ENCODE results near the gene SRRM2. TPM values are rescaled to one million over a fixed set of nuclear protein-coding genes. Genes with fewer than 3 reads are reported as not detected.

The SRRM2 gene
- total RNA-seq, 1 donor from 2014 or later = 30.5 TPM

GRCh38 chr16:2763173-2763572 lies 10.7 kb downstream of the SRRM2 start:
- DNase-seq (ENCODE audit: low read depth) (no peak), FAIRE-seq (no peak)
- H3K4me3 ChIP-seq (ENCODE audit: low read depth, low read length) = no peak overlapping the region
- TF ChIP-seq, protein P1, sequence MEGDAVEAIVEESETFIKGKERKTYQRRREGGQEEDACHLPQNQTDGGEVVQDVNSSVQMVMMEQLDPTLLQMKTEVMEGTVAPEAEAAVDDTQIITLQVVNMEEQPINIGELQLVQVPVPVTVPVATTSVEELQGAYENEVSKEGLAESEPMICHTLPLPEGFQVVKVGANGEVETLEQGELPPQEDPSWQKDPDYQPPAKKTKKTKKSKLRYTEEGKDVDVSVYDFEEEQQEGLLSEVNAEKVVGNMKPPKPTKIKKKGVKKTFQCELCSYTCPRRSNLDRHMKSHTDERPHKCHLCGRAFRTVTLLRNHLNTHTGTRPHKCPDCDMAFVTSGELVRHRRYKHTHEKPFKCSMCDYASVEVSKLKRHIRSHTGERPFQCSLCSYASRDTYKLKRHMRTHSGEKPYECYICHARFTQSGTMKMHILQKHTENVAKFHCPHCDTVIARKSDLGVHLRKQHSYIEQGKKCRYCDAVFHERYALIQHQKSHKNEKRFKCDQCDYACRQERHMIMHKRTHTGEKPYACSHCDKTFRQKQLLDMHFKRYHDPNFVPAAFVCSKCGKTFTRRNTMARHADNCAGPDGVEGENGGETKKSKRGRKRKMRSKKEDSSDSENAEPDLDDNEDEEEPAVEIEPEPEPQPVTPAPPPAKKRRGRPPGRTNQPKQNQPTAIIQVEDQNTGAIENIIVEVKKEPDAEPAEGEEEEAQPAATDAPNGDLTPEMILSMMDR (IDR thresholded peaks at IDR 0.05; ENCODE audit: insufficient read depth, low read length, severe bottlenecking) = no peak
- H3K36me3 ChIP-seq (ENCODE audit: control insufficient read depth, insufficient read depth, low read length) = peaks cover 57% of the 10 kb centered on the region
- H3K27me3 ChIP-seq (ENCODE audit: control insufficient read depth, insufficient read depth, low read length) = no peaks in the 10 kb centered on the region

DNA sequence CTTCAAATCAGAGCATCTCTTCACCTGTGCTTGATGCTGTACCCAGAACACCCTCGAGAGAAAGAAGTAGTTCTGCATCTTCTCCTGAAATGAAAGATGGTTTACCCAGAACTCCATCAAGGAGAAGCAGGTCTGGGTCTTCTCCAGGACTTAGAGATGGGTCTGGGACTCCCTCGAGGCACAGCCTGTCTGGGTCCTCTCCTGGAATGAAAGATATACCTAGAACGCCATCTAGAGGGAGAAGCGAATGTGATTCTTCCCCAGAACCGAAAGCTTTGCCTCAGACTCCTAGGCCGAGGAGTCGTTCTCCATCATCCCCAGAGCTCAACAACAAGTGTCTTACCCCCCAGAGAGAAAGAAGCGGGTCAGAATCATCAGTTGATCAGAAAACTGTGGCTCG lies 12.3 kb downstream of the SRRM2 start:
- Histone ChIP-seq H3K36me3 (ENCODE audit: control insufficient read depth, insufficient read depth, low read length) (peaks cover 57% of the 10 kb centered on the region), H3K4me3 (ENCODE audit: low read depth, low read length) (no peak overlapping the region), H3K27me3 (ENCODE audit: control insufficient read depth, insufficient read depth, low read length) (no peaks in the 10 kb centered on the region)
- TF ChIP-seq, protein P1 (IDR thresholded peaks at IDR 0.05; ENCODE audit: insufficient read depth, low read length, severe bottlenecking) = peak; percentile 7
- no peak for DNase-seq (ENCODE audit: low read depth)
- no peak for FAIRE-seq

- no peak for FAIRE-seq
- Histone ChIP-seq H3K27me3 (ENCODE audit: control insufficient read depth, insufficient read depth, low read length) (no peaks in the 10 kb centered on the region), H3K4me3 (ENCODE audit: low read depth, low read length) (no peak overlapping the region), H3K36me3 (ENCODE audit: control insufficient read depth, insufficient read depth, low read length) (peaks cover 60% of the 10 kb centered on the region)
- DNase-seq (ENCODE audit: low read depth) = no peak
- TF ChIP-seq, protein P1 (IDR thresholded peaks at IDR 0.05; ENCODE audit: insufficient read depth, low read length, severe bottlenecking) = no peak
These were observed 13.3 kb downstream of the SRRM2 start for GRCh38 chr16:2765462-2766404.

- DNase-seq (ENCODE audit: low read depth) (no peak), FAIRE-seq (peak; percentile 87)
- H3K27me3 ChIP-seq (ENCODE audit: control insufficient read depth, insufficient read depth, low read length) = no peaks in the 10 kb centered on the region
- H3K36me3 ChIP-seq (ENCODE audit: control insufficient read depth, insufficient read depth, low read length) = peaks cover 62% of the 10 kb centered on the region
- TF ChIP-seq, protein P1 (IDR thresholded peaks at IDR 0.05; ENCODE audit: insufficient read depth, low read length, severe bottlenecking) = no peak
- no peak overlapping the region for H3K4me3 ChIP-seq (ENCODE audit: low read depth, low read length)
These were observed 14.1 kb downstream of the SRRM2 start for GRCh38 chr16:2766430-2767139.

GRCh38 chr16:2767140-2767731 lies 14.8 kb downstream of the SRRM2 start:
- FAIRE-seq (no peak), DNase-seq (ENCODE audit: low read depth) (no peak)
- Histone ChIP-seq H3K4me3 (ENCODE audit: low read depth, low read length) (no peak overlapping the region), H3K36me3 (ENCODE audit: control insufficient read depth, insufficient read depth, low read length) (peaks cover 61% of the 10 kb centered on the region), H3K27me3 (ENCODE audit: control insufficient read depth, insufficient read depth, low read length) (no peaks in the 10 kb centered on the region)
- TF ChIP-seq, protein P1 (IDR thresholded peaks at IDR 0.05; ENCODE audit: insufficient read depth, low read length, severe bottlenecking) = no peak
